Right kidney (tissue), 9 donors: ENCODE results near the gene SLC22A25.
"Not testable (repeated sequence)": the region's sequence is repeated elsewhere in the genome, so short reads cannot be mapped to it uniquely, and the experiment has no call there.

Source experiments
- DNase-seq: peaks from one replicate; pipeline ENCODE4 v3.0.0-alpha.2; 2016
- long read RNA-seq, 8 donors: transcript quantifications; one replicate each; lab custom pipeline, GENCODE V29; 2026

The SLC22A25 gene
- long read RNA-seq, donor 1, result 0 reads
- long read RNA-seq, donor 2, result 0 reads
- long read RNA-seq, donor 3, result 0 reads
- long read RNA-seq, donor 4, result 0 reads
- long read RNA-seq, donor 5, result 0 reads
- long read RNA-seq, donor 6, result 0 reads
- long read RNA-seq, donor 7, result 0 reads
- long read RNA-seq, donor 8, result 0 reads

DNA sequence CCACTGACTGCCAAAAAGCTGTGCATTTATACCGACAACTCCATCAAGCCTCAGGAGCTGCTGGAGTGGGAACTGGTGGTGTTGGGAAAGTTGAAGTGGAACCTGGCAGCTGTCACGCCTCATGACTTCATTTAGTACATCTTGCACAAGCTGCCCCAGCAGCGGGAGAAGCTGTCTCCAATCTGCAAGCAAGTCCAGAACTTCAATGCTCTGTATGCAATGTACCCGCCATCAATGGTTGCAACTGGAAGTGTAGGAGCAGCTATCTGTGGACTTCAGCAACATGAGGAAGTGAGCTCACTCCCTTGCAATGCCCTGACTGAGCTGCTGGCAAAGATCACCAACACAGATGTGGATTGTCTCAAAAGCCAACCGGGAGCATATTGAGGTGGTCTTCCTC, at the start of gene SLC22A25:
Gene SLC22A25, minus strand, starts transcription at position 67 of the 400 bp plus-strand sequence. CDS start 13,947 bp downstream, outside the sequence.
- no peak for DNase-seq

- DNase-seq, result no peak
Measured at GRCh38 chr11:63290285-63290684, 46.9 kb upstream of the SLC22A25 start.

DNA sequence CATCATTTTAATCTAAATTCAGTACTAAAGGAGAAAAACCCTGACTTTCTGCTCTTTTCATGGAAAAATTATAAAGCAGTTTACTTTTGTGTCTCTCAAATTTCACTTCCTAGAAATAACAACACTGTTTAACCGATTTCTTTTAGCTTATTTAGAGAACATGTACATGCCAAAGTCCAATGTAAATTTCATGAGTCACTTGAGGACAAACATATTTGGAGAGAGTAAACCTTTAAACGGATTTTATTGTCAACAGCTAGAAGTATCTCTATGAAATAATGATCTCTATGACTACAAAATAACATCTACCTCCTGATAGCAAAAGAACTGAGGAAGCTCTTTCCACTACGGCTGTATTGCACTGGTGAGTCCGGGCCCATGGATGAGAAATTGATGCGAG, 46.3 kb upstream of the SLC22A25 start:
- no peak for DNase-seq

GRCh38 chr11:63282579-63282978, 39.2 kb upstream of the SLC22A25 start:
- DNase-seq, result no peak

DNA sequence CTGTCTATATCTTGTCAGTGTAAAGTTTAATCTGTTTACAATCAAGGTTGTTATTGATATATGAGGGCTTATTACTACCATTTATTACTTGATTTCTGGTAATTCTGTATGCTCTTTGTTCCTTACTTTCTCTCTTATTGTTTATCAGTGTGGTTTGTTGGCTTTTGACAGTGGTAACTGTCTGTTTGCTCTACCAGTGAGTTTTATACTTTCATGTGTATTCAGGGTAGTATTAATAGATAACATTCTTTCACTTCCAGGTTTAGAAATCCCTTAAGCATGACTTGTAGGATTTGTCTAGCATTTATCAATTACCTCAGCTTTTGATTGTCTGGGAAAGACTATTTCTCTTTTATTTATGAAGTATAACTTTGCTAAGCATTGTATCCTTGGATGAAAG, 37.5 kb upstream of the SLC22A25 start:
- no peak for DNase-seq

- DNase-seq, result no peak
Measured at GRCh38 chr11:63277345-63277943, 34.0 kb upstream of the SLC22A25 start.

- DNase-seq, result no peak
Measured at GRCh38 chr11:63274776-63275175, 31.4 kb upstream of the SLC22A25 start.

DNA sequence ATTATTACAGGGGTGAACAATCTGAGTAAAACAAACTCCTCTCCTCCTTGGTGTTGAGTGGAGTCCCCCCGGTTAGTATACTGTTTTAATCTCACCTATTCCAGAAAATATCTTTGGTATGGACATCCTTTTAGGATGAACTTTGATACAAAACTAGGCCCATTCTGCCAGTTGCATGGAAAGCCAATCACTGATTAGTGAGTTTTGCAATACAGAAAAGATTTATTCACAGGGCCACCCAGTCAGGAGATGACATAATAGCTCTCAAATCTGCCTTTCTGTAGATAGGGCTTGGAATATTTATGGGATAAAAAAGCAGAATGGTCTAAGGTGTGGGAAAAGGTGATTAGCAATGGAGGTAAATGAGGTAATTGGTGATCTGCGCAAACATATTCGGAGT, 30.3 kb upstream of the SLC22A25 start:
- no peak for DNase-seq

DNA sequence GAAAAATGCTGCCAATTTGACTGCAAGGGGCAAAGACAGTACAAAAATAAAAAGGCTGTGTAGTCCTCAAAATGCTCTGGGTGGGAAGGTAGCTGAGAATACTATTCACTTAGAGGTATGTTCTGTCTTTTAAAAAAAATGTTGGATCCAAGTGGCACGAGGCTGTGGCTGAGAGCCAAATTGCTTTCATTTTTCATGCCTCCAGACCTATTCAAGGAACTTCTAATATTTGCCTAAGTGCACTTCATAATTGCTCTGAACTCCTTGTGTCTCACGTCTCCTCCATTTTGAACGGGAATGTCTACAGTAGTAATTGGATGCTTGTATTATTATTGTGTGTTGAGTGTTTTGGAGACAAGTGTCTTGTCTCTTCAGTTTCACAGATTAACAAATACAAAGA, 19.1 kb upstream of the SLC22A25 start:
- DNase-seq, result no peak

DNA sequence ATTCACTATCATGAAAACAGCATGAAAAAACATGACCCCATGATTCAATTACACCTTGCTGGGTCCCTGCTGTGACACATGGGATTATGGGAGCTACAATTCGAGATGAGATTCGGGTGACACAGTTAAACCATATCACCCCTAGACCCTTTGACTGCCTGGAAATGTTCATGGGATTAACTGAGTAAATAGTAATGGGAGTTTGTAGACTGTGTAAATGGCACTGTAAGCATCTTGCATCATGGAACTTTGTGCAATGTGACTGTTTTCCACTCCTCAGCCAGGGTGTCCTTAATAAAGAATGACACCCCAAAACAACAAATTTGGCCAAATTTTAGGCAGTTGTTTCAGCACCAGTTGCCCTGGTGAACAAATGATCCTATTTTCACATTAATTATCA, 7.9 kb upstream of the SLC22A25 start:
- DNase-seq, result no peak

GRCh38 chr11:63250162-63251050, 7.0 kb upstream of the SLC22A25 start:
- DNase-seq, result no peak

DNA sequence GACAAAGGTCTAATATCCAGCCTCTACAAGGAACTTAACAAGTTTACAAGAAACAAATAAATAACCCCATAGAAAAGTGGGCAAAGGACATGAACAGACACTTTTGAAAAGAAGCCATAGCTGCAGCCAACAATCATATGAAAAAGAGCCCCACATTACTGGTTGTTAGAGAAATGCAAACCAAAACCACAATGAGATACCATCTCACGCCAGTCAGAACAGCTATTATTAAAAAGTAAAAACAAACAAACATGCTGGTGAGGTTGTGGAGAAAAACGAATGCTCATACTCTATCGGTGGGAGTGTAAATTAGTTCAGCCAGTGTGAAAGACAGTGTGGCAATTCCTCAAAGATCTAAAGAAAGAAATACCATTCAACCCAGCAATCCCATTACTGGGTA, 5.6 kb upstream of the SLC22A25 start:
- DNase-seq, result no peak

DNA sequence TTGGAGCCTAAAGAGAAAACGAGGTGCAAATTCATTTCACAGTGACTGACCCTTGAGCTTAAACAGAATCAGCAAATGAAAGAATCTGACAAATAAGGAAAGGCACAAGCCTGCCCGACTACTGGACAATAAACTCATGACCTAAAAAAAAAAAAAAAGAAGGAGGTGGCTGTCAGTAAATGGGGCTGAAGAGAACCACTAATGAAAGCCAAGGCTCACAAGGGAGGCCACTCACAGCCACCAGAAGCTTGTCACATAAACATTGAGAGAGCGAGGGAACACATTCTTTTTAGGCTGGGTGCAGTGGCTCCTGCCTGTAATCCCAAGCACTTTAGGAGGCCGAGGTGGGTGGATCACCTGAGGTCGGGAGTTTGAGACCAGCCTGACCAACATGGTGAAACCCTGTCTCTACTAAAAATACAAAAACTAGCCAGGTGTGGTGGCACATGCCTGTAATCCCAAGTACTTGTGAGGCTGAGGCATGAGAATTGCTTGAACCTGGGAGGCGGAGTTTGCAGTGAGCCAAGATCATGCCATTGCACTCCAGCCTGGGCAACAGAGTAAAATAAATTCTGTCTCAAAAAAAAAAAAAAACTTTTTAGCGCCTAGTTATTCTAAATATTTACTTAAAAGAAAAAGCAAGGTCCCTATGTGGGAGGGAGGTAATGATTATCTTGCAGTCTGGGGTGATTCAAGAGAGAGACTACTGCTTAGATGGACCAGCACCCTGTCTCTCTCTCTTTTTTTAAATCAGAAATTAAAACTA, 4.0 kb upstream of the SLC22A25 start:
- not testable (repeated sequence) for DNase-seq

GRCh38 chr11:63246045-63246444, 2.6 kb upstream of the SLC22A25 start:
- no peak for DNase-seq

- DNase-seq, result no peak
Measured at GRCh38 chr11:63244862-63245261, 1.5 kb upstream of the SLC22A25 start.

DNA sequence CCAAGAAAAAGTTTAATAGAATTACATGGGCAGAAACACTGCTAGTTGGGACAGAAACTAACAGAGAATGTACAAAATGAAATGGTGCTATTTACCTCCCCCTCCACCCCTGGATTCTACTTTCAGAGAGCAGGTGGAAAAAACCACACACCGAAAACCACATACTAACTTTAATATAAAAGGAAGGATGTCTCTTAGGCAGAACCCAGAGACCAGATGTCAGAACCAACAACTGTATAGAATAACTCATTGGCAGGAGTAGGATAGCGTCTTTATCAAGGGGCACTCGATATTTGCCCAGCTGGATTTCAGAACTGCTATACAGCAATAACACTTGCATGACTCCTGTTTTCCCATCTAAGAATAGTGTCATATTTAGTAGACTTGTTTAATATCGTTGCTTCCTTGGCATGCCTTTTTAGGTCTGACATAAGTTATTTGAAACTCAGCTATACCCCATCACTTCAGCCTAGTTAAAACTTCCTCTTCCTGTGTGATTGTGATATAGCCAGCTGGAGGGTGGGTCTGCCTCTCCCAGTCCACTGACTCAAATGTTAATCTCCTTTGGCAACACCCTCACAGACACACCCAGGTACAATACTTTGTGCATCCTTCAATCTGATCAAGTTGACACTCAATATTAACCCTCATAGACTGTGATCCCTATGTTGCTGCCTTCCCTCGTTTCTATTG, 1.2 kb downstream of the SLC22A25 start:
- no peak for DNase-seq

DNA sequence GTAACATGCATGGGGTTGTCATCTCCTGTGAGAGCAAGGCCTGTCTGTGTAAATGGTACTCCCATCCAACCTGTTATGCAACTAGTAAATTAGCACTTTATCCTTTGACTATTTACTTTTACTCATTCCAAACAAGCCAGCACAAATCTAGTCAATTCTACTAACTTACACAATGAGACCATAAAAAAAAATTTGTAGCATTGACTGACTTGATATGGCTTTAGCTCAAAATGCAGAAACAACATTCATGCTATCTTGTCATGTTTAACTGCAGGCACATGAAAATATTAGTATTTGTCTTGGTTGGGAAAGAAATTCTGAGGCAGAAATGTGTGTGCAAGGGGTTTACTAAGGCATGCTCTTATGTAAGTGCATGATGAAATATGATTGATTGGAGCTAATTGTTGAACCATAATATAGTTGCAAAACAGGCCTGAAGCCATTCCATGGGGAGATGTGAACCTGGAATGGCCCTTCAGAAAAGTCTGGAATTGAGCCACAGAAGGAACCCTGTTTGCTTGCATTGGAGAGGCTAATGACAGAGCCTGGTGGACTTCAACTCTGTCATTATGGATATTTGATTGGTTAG, 2.5 kb downstream of the SLC22A25 start:
- no peak for DNase-seq

DNA sequence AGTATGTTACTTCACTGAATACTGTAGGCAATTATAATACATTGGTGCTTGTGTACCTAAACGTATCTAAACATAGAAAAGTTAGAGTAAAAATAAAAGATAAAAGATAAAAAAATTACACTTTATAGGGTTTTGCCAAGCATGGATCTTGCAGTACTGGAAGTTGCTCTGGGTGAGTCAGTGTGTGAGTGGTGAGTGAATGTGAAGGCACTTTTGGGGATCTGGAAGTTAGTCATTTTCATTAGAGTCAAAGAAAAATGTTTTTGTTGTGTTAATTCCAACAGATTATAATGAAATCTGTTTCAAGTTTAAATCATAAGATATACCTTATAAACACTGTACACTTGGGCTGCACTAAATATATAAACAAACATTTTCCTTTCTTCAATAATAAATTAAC, 3.3 kb downstream of the SLC22A25 start:
- DNase-seq, result no peak

GRCh38 chr11:63239254-63239653, 4.1 kb downstream of the SLC22A25 start:
- DNase-seq, result no peak

- no peak for DNase-seq
Measured at GRCh38 chr11:63237413-63237812, 6.0 kb downstream of the SLC22A25 start.
